Smooth muscle cell (in vitro differentiated cells): ENCODE measurements around the gene PMEPA1. TPM values are rescaled to one million over a fixed set of nuclear protein-coding genes. Genes with fewer than 3 reads are reported as not detected.
"Not testable (repeated sequence)": the region's sequence is repeated elsewhere in the genome, so short reads cannot be mapped to it uniquely, and the experiment has no call there.

Experiments used
- DNase-seq: peaks from one replicate; lab custom pipeline; 2025; ENCODE audit not compliant: unreplicated experiment; lab: John Stamatoyannopoulos, UW
- H2AFZ ChIP-seq: fragments of 200-600 bp; sonication (generic); 2 replicates; pipeline ENCODE4 v1.6.0; 2016; ENCODE audit warnings: antibody characterized with exemption, low read depth, mild to moderate bottlenecking
- H3F3A ChIP-seq: fragments of 200-600 bp; sonication (generic); 2 replicates; pipeline ENCODE4 v1.6.0; 2017; ENCODE audit warnings: antibody characterized with exemption, low read depth
- H3K27ac ChIP-seq: fragments of 200-600 bp; sonication (generic); 2 replicates; pipeline ENCODE4 v1.5.1; 2016; ENCODE audit warnings: low read depth, mild to moderate bottlenecking
- H3K27me3 ChIP-seq: fragments of 200-600 bp; sonication (generic); 2 replicates; pipeline ENCODE4 v1.6.1; 2016; ENCODE audit warnings: low read depth, mild to moderate bottlenecking
- H3K36me3 ChIP-seq: fragments of 200-600 bp; sonication (generic); 2 replicates; pipeline ENCODE4 v1.5.1; 2016; ENCODE audit warnings: low read depth
- H3K4me1 ChIP-seq: fragments of 200-600 bp; sonication (generic); 2 replicates; pipeline ENCODE4 v1.5.1; 2016; ENCODE audit warnings: low read depth
- H3K4me2 ChIP-seq: fragments of 200-600 bp; sonication (generic); 2 replicates; pipeline ENCODE4 v1.6.0; 2016; ENCODE audit warnings: mild to moderate bottlenecking
- H3K4me3 ChIP-seq: fragments of 200-600 bp; sonication (generic); 2 replicates; pipeline ENCODE4 v1.5.1; 2016; ENCODE audit warnings: mild to moderate bottlenecking
- H3K79me2 ChIP-seq: fragments of 200-600 bp; sonication (generic); 2 replicates; pipeline ENCODE4 v1.6.0; 2016; ENCODE audit warnings: low read depth, mild to moderate bottlenecking
- H3K9ac ChIP-seq: fragments of 200-600 bp; sonication (generic); 2 replicates; pipeline ENCODE4 v1.6.0; 2016; ENCODE audit warnings: low read depth
- H3K9me3 ChIP-seq: fragments of 200-600 bp; sonication (generic); replicated peaks from 2 replicates; pipeline ENCODE4 v1.5.1; 2016; ENCODE audit warnings: low read depth
- H4K20me1 ChIP-seq: fragments of 200-600 bp; sonication (generic); 2 replicates; pipeline ENCODE4 v1.6.0; 2016; ENCODE audit warnings: low read depth
- CTCF ChIP-seq: fragments of 200-600 bp; sonication (generic); IDR thresholded peaks from 2 replicates; pipeline ENCODE4 v1.5.1; 2017; ENCODE audit warnings: borderline replicate concordance, mild to moderate bottlenecking, antibody characterized with exemption; ENCODE audit not compliant: insufficient read depth, poor library complexity, severe bottlenecking
- WGBS: methylation state at CpG from one replicate; pipeline ENCODE4 v1.1.7; 2016; ENCODE audit warnings: low lambda C conversion rate; 5-methylcytosine and 5-hydroxymethylcytosine counted together
- polyA plus RNA-seq: library from polyadenylated mRNA; unstranded; fragments of >200 nt; fragmentation: Nextera tagmentation; extraction: Ambion mirVana; gene quantifications from 2 replicates; pipeline ENCODE4 v1.2.1, GENCODE V29; 2016
- total RNA-seq: library from RNA; depleted of rRNA; stranded (reverse); fragments of >200 nt; gene quantifications from 2 replicates; pipeline ENCODE4 v1.2.3, GENCODE V29; 2014

Gene PMEPA1
- total and polyA plus RNA-seq, 2 experiments from 2014 or later = 37.2 to 81.9 TPM

- not testable (repeated sequence) for H3K79me2 ChIP-seq, H4K20me1 ChIP-seq, H2AFZ ChIP-seq, H3K9me3 ChIP-seq, H3K27ac ChIP-seq, H3K36me3 ChIP-seq, H3F3A ChIP-seq, H3K4me2 ChIP-seq, H3K27me3 ChIP-seq, H3K4me3 ChIP-seq, DNase-seq, H3K4me1 ChIP-seq, H3K9ac ChIP-seq
- WGBS = 96% methylated on average over 12 of the region's 12 CpGs
Observed at GRCh38 chr20:57628962-57629308, 80.9 kb downstream of the PMEPA1 start.

GRCh38 chr20:57628047-57628961, 81.5 kb downstream of the PMEPA1 start:
- DNase-seq = no peak
- Histone ChIP-seq H4K20me1 (no peaks in the 10 kb centered on the region), H2AFZ (peak overlapping the region; percentile 46), H3K27me3 (peaks cover 4% of the 10 kb centered on the region), H3K4me3 (no peak overlapping the region), H3K9me3 (no peaks in the 10 kb centered on the region), H3K4me2 (no peak overlapping the region), H3K27ac (no peak overlapping the region), H3K79me2 (no peaks in the 10 kb centered on the region), H3F3A (no peaks in the 10 kb centered on the region), H3K9ac (no peak overlapping the region), H3K4me1 (no peaks in the 10 kb centered on the region), H3K36me3 (no peaks in the 10 kb centered on the region)
- WGBS = 82% methylated on average over 26 of the region's 29 CpGs
- no peak for TF ChIP-seq CTCF

GRCh38 chr20:57627339-57627738, 82.5 kb downstream of the PMEPA1 start:
- no peak overlapping the region for H2AFZ ChIP-seq
- no peak for DNase-seq
- TF ChIP-seq CTCF = no peak
- no peaks in the 10 kb centered on the region for H4K20me1 ChIP-seq
- no peak overlapping the region for H3K9ac ChIP-seq
- H3K4me1 ChIP-seq = no peaks in the 10 kb centered on the region
- no peaks in the 10 kb centered on the region for H3K79me2 ChIP-seq
- H3K27ac ChIP-seq = no peak overlapping the region
- no peak overlapping the region for H3K4me2 ChIP-seq
- peaks cover 3% of the 10 kb centered on the region for H3K27me3 ChIP-seq
- no peak overlapping the region for H3K4me3 ChIP-seq
- no peaks in the 10 kb centered on the region for H3F3A ChIP-seq
- 100% methylated on average over 2 of the region's 2 CpGs for WGBS
- H3K36me3 ChIP-seq = no peaks in the 10 kb centered on the region
- H3K9me3 ChIP-seq = no peaks in the 10 kb centered on the region

- Histone ChIP-seq H3K9me3 (no peaks in the 10 kb centered on the region), H3K79me2 (no peaks in the 10 kb centered on the region), H3K4me2 (no peak overlapping the region), H3K4me3 (no peak overlapping the region), H3K9ac (no peak overlapping the region), H3K4me1 (no peaks in the 10 kb centered on the region), H3K27me3 (no peaks in the 10 kb centered on the region), H3F3A (no peaks in the 10 kb centered on the region), H2AFZ (no peak overlapping the region), H3K27ac (no peak overlapping the region), H4K20me1 (no peaks in the 10 kb centered on the region), H3K36me3 (no peaks in the 10 kb centered on the region)
- DNase-seq = no peak
- WGBS = 87% methylated on average over 2 of the region's 2 CpGs
- TF ChIP-seq CTCF = no peak
Observed at GRCh38 chr20:57625978-57626377, 83.8 kb downstream of the PMEPA1 start.
